Right lung (tissue), 5 donors: Measurements from ENCODE around the gene CDC42BPB. TPM values are rescaled to one million over a fixed set of nuclear protein-coding genes. Genes with fewer than 3 reads are reported as not detected.

Experiments used
- DNase-seq, 2 donors: peaks; one replicate each; pipeline ENCODE4 v3.0.0-alpha.2; 2013
- polyA plus RNA-seq, 5 donors: library from polyadenylated mRNA; unstranded; fragments of 120-200 nt; gene quantifications; one replicate each; pipeline versions ENCODE4 v1.2.1 to v1.2.3, GENCODE V29; 2013; ENCODE audit warnings: inconsistent platforms in 1 of 5, low replicate concordance in 1 of 5; ENCODE audit not compliant: insufficient read length in 5 of 5, insufficient read depth in 1 of 5

CDC42BPB gene
- polyA plus RNA-seq, 5 donors = 59.3 to 80.3 (median 69.9) TPM

GRCh38 chr14:102947321-102948103, 109.8 kb downstream of the CDC42BPB start:
- DNase-seq = no peak

- no peak for DNase-seq
These were observed 111.8 kb downstream of the CDC42BPB start for GRCh38 chr14:102945346-102946130.

- no peak for DNase-seq
These were observed 112.7 kb downstream of the CDC42BPB start for GRCh38 chr14:102944448-102945330.

DNA sequence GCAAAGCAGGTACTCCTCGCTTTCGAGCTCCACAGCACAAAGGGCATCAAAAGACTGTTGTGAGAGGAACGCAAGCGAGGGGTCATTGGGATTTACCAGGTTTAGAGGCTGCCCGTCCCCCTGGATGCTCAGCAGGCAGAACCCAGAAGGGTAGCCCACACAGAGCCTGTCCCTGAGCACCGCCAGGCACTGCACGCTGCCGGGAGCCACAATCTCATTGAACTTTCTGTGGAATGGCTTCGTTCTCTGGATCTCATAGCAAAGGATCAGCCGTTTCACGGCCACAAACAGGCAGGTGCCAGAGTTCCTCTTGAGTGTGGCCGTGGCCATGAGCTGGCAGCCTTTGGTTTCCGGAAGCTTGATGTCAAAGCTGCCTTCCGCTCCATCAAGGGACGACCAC, 113.4 kb downstream of the CDC42BPB start:
- no peak for DNase-seq

DNA sequence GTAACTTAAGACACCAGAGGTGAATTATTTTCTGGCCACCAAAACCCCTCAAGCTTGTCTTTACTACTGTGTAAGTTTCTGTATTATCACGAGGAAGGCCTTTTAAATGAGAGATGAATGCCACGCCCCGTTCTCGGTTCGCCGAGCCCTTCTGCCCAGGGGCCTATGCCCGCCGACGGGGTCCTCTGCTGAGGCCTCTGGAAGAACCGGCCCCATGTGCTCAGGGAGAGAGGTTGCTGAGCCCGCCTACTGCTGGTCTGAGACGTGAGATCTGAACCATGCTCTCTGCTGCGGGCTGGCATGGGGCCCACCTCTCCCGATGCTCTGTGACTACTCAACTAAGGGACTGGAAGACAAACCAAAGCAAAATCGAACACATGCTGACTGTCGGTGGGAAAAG, 113.9 kb downstream of the CDC42BPB start:
- DNase-seq = no peak

- no peak for DNase-seq
These were observed 115.3 kb downstream of the CDC42BPB start for GRCh38 chr14:102942069-102942468.

GRCh38 chr14:102941419-102942011, 115.8 kb downstream of the CDC42BPB start:
- DNase-seq = no peak

DNA sequence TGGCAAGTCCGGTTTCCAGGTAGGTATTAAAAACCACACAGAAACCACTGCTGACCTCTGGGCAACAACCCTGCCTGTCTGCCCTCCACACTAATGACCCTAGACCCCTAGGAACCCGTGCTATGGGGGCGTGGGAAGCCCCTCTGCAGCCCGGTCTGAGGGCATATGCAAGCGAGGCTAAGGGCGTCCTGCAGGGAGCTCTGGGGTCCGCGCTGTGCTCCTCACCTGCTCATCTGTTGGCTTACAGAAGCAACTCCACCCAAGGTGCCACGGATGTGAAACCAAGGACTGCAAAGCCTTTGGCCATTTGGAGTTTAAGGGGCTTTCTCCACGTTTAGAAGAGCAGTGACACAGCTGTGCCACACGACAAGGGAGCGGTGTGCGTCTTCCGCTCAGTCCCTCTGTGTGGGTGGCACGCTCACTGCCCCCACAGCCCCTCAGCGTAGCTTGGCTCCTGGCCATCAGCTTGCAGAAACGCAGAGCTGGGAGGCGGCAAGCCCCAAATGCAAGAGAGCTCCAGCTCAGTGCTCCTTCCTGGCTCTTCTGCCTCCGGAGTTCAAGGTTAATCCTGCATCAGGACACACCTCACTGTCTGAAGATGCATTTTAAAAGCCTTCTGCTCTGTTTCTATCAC, 116.5 kb downstream of the CDC42BPB start:
- no peak for DNase-seq

DNA sequence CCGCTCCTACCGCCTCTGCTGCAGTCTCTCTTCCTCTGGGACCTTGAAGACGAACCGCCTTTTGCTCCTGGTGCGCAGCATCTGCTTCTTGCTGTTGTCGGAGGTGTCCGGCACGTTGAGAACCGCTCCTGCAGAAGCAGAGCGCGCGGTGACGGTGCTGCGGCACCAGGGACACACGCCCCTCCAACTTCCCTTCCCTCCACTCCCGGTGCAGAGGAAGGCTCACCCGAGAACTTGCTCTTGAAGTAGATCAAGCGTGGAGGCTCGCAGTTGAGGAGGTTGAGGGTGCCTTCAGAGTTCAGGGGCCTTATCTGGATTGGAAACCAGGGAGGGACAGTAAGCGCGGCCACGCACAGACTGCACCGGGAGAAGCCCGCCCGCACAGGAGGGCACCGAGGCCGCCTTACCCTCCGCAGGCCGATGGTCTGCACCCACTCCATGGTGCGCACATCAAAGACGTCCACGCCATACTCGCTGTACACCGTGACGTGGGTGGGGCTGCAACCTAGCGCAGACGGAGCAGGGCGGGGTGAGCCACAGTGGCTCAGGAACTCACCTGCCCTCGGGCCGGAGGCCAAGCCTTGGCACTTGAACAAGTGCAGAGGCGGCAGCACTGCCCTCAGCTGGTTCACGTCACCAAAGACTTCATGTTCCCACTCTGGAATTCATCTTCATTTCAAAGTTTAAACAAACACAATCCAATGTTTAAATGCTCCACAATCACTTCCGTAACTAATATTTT, 117.4 kb downstream of the CDC42BPB start:
- no peak for DNase-seq

DNA sequence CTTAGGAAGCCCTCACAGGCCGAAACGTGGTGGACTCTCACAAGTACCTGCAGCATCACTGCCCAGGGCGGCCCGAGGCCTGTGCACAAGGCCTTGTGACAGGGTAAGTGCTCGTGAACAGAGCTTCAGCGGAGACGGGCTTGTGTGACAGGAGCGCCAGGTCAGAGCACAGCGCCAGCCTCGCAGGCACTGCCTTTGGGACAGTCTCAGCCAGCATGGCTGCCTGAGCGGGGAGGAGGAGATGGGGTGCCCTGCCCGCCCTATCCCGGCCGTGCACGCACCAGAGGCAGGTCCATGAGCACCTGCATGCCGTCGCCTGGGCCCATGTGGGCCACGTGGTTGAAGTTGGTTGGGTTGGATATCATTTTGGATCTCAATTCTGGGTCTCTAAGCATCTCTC, 118.0 kb downstream of the CDC42BPB start:
- DNase-seq = no peak

DNA sequence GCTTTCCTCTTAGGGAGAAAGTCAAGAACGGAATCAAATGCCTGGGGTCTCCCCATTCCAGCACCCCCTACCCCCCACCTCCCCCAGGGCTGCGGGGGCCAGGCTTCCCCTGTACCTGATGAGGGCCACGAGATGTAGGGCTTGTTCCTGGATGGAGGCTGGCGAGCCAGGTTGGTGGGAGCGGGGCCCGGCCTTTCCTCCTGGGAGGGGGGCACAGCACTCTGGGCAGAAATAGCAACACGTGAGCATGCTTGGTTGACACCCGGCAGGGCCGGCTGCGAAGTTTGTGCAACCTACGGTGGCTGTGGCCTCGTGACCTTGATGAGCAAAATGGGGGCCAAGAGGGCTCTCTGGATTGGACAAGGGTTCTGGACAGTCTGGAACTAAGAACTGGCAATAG, 119.2 kb downstream of the CDC42BPB start:
- DNase-seq = no peak

- no peak for DNase-seq
These were observed 119.8 kb downstream of the CDC42BPB start for GRCh38 chr14:102937331-102938175.

DNA sequence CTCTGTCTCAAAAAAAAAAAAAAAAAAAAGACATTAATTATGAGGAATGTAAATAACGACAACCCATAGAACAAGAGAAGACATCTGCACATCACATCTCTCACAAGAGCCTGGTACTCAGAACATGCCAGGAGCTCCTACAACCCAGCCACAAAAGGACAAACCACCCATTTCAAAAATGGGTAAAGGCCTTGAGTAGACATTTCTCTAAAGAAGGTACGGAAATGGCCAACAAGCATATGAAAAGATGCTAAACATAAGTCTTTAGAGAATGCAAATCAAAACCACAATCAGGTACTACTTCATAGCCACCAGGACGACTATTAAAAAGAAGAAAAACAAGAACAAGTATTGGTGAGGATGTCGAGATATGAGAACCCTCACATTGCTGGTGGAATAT, 121.6 kb downstream of the CDC42BPB start:
- no peak for DNase-seq

DNA sequence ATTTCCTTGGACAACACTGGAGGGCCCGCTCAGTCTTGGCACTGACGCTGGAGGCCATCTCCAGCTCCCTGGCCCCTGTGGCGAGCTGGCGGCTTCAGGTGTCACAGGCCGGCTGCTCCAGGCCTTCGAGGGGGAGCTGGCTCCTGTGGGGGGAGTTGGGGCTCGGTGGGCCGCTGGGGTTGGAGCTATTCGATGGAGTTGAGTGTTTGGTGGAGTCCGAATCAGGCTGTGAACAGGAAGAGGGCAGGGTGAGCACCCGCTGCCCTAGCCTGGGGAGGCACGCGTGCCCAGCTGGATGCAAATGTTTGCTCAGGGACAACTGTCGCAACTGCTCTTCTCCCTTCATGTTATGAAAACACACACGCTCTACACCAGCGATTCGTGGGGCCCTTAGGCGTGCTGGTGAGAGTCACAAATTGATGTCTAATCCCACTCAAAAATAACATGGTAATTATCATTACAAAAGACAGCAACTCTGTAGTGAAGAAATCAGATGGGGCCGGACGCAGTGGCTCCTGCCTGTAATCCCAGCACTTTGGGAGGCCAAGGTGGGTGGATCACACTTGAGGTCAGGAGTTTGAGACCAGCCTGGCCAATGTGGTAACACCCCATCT, 123.6 kb downstream of the CDC42BPB start:
- no peak for DNase-seq

GRCh38 chr14:102932484-102933248, 124.7 kb downstream of the CDC42BPB start:
- no peak for DNase-seq

GRCh38 chr14:102931580-102932285, 125.6 kb downstream of the CDC42BPB start:
- no peak for DNase-seq

GRCh38 chr14:102930753-102931579, 126.4 kb downstream of the CDC42BPB start:
- no peak for DNase-seq
